Stimulated activated memory B cell treated with anti-CD40 and anti-IgM and Interleukin-4, amounts not matched to agents 10 μg/mL and 1 μg/mL and 100 μg/mL, for 72 hours (primary cell): ENCODE measurements around the gene TRIM46.
A peak's percentile ranks its signal among the peaks of the same experiment; 100 is the strongest.
"Not testable (repeated sequence)": the region's sequence is repeated elsewhere in the genome, so short reads cannot be mapped to it uniquely, and the experiment has no call there.

Experiments
- ATAC-seq: fragments of 150-1000 bp; cut with Tn5 transposase; 2 replicates; pipeline ENCODE4 v1.10.0; 2021
- H3K27ac Mint-ChIP-seq: one replicate; pipeline ENCODE4 v1.8.0; 2022; ENCODE audit warnings: mild to moderate bottlenecking, mixed read lengths
- H3K27me3 Mint-ChIP-seq: one replicate; pipeline ENCODE4 v1.8.0; 2022; ENCODE audit warnings: mixed read lengths
- H3K36me3 Mint-ChIP-seq: one replicate; pipeline ENCODE4 v1.8.0; 2022; ENCODE audit warnings: mixed read lengths
- H3K4me1 Mint-ChIP-seq: one replicate; pipeline ENCODE4 v1.8.0; 2022; ENCODE audit warnings: mixed read lengths
- H3K4me3 Mint-ChIP-seq: one replicate; pipeline ENCODE4 v1.8.0; 2022; ENCODE audit warnings: mild to moderate bottlenecking, moderate library complexity, mixed read lengths
- H3K9me3 Mint-ChIP-seq: one replicate; pipeline ENCODE4 v1.8.0; 2022; ENCODE audit warnings: mixed read lengths

Gene TRIM46

GRCh38 chr1:155164625-155165024 is 9.0 kb upstream of the TRIM46 start:
- not testable (repeated sequence) for H3K27ac Mint-ChIP-seq, ATAC-seq, H3K9me3 Mint-ChIP-seq, H3K27me3 Mint-ChIP-seq, H3K4me3 Mint-ChIP-seq
- Mint-ChIP-seq H3K4me1 (peaks cover 17% of the 10 kb centered on the region), H3K36me3 (peaks cover 11% of the 10 kb centered on the region)

- no peak overlapping the region for H3K27ac Mint-ChIP-seq
These were observed 7.6 kb upstream of the TRIM46 start for GRCh38 chr1:155166051-155166470.

GRCh38 chr1:155166471-155167165 is 7.0 kb upstream of the TRIM46 start:
- Mint-ChIP-seq H3K27ac (peak overlapping the region; percentile 88), H3K36me3 (peaks cover 18% of the 10 kb centered on the region), H3K27me3 (no peaks in the 10 kb centered on the region), H3K4me3 (peak overlapping the region; percentile 73), H3K9me3 (no peaks in the 10 kb centered on the region), H3K4me1 (peaks cover 22% of the 10 kb centered on the region)
- peak; percentile 17 for ATAC-seq

More at GRCh38 chr1:155166051-155166470, 7.6 kb upstream of the TRIM46 start:
- H3K36me3 Mint-ChIP-seq, result peaks cover 18% of the 10 kb centered on the region
- no peak overlapping the region for H3K4me3 Mint-ChIP-seq
- H3K9me3 Mint-ChIP-seq, result no peaks in the 10 kb centered on the region
- H3K27me3 Mint-ChIP-seq, result no peaks in the 10 kb centered on the region
- ATAC-seq, result no peak
- H3K4me1 Mint-ChIP-seq, result peaks cover 22% of the 10 kb centered on the region

- Mint-ChIP-seq H3K4me1 (peaks cover 28% of the 10 kb centered on the region), H3K4me3 (peak overlapping the region; percentile 73), H3K27me3 (no peaks in the 10 kb centered on the region), H3K36me3 (peaks cover 18% of the 10 kb centered on the region), H3K9me3 (no peaks in the 10 kb centered on the region), H3K27ac (peak overlapping the region; percentile 88)
- ATAC-seq, result peak; percentile 91
These were observed 6.2 kb upstream of the TRIM46 start for GRCh38 chr1:155167166-155168104.

GRCh38 chr1:155168105-155168445 is 5.6 kb upstream of the TRIM46 start:
- not testable (repeated sequence) for ATAC-seq, H3K4me3 Mint-ChIP-seq, H3K9me3 Mint-ChIP-seq, H3K27me3 Mint-ChIP-seq
- Mint-ChIP-seq H3K27ac (peak overlapping the region; percentile 88), H3K36me3 (peaks cover 18% of the 10 kb centered on the region), H3K4me1 (peaks cover 32% of the 10 kb centered on the region)

GRCh38 chr1:155168456-155169210 is 5.0 kb upstream of the TRIM46 start:
- Mint-ChIP-seq H3K36me3 (peaks cover 18% of the 10 kb centered on the region), H3K4me1 (peaks cover 38% of the 10 kb centered on the region), H3K4me3 (no peak overlapping the region), H3K27me3 (no peaks in the 10 kb centered on the region), H3K9me3 (no peaks in the 10 kb centered on the region), H3K27ac (no peak overlapping the region)
- ATAC-seq, result no peak

- Mint-ChIP-seq H3K27me3 (no peaks in the 10 kb centered on the region), H3K27ac (peak overlapping the region; percentile 56), H3K36me3 (peaks cover 18% of the 10 kb centered on the region), H3K4me3 (peak overlapping the region; percentile 18), H3K9me3 (no peaks in the 10 kb centered on the region), H3K4me1 (peaks cover 47% of the 10 kb centered on the region)
- ATAC-seq, result no peak
These were observed 4.1 kb upstream of the TRIM46 start for GRCh38 chr1:155169541-155169940.

GRCh38 chr1:155170101-155170785 is 3.4 kb upstream of the TRIM46 start:
- no peak for ATAC-seq
- H3K4me1 Mint-ChIP-seq, result peaks cover 53% of the 10 kb centered on the region
- H3K9me3 Mint-ChIP-seq, result no peaks in the 10 kb centered on the region
- H3K4me3 Mint-ChIP-seq, result no peak overlapping the region
- peaks cover 18% of the 10 kb centered on the region for H3K36me3 Mint-ChIP-seq
- no peaks in the 10 kb centered on the region for H3K27me3 Mint-ChIP-seq
- peak overlapping the region; percentile 56 for H3K27ac Mint-ChIP-seq

- no peak overlapping the region for H3K27ac Mint-ChIP-seq
These were observed 2.8 kb upstream of the TRIM46 start for GRCh38 chr1:155170806-155171205.

GRCh38 chr1:155171836-155172731 is 1.6 kb upstream of the TRIM46 start:
- ATAC-seq, result peak; percentile 37
- peak overlapping the region; percentile 95 for H3K4me3 Mint-ChIP-seq
- H3K27ac Mint-ChIP-seq, result peak overlapping the region; percentile 96
- H3K4me1 Mint-ChIP-seq, result peaks cover 55% of the 10 kb centered on the region
- peaks cover 18% of the 10 kb centered on the region for H3K36me3 Mint-ChIP-seq
- H3K9me3 Mint-ChIP-seq, result no peaks in the 10 kb centered on the region
- H3K27me3 Mint-ChIP-seq, result no peaks in the 10 kb centered on the region

More at GRCh38 chr1:155170806-155171205, 2.8 kb upstream of the TRIM46 start:
- Mint-ChIP-seq H3K4me3 (no peak overlapping the region), H3K9me3 (no peaks in the 10 kb centered on the region), H3K4me1 (peaks cover 53% of the 10 kb centered on the region), H3K36me3 (peaks cover 18% of the 10 kb centered on the region), H3K27me3 (no peaks in the 10 kb centered on the region)
- no peak for ATAC-seq

GRCh38 chr1:155172732-155173477 is 744 bp upstream of the TRIM46 start, which contains the start of gene KRTCAP2:
KRTCAP2 (minus strand) TSS chr1:155173304; CDS start chr1:155173224, 80 bp downstream.
- peak within 1 kb of the TSS; percentile 95 for H3K4me3 Mint-ChIP-seq
- H3K4me1 Mint-ChIP-seq, result peaks cover 47% of the 10 kb centered on the region
- H3K9me3 Mint-ChIP-seq, result no peaks in the 10 kb centered on the region
- peak; percentile 93 for ATAC-seq
- no peaks in the 10 kb centered on the region for H3K27me3 Mint-ChIP-seq
- H3K36me3 Mint-ChIP-seq, result peaks cover 18% of the 10 kb centered on the region
- peak within 1 kb of the TSS; percentile 96 for H3K27ac Mint-ChIP-seq

GRCh38 chr1:155174324-155175280 is 953 bp downstream of the TRIM46 start:
- H3K27me3 Mint-ChIP-seq, result no peaks in the 10 kb centered on the region
- H3K4me3 Mint-ChIP-seq, result peak overlapping the region; percentile 95
- no peaks in the 10 kb centered on the region for H3K9me3 Mint-ChIP-seq
- ATAC-seq, result no peak
- peaks cover 18% of the 10 kb centered on the region for H3K36me3 Mint-ChIP-seq
- peak overlapping the region; percentile 96 for H3K27ac Mint-ChIP-seq
- peaks cover 46% of the 10 kb centered on the region for H3K4me1 Mint-ChIP-seq
